GM18502 (cell line): ENCODE measurements around the gene FSCB.
"Not testable (repeated sequence)": the region's sequence is repeated elsewhere in the genome, so short reads cannot be mapped to it uniquely, and the experiment has no call there.

Experiments
- ATAC-seq: cut with Tn5 transposase; IDR thresholded peaks from one replicate; pipeline ENCODE4 v1.9.1; 2021; ENCODE audit warnings: mild to moderate bottlenecking; ENCODE audit not compliant: unreplicated experiment, poor library complexity

FSCB gene, protein sequence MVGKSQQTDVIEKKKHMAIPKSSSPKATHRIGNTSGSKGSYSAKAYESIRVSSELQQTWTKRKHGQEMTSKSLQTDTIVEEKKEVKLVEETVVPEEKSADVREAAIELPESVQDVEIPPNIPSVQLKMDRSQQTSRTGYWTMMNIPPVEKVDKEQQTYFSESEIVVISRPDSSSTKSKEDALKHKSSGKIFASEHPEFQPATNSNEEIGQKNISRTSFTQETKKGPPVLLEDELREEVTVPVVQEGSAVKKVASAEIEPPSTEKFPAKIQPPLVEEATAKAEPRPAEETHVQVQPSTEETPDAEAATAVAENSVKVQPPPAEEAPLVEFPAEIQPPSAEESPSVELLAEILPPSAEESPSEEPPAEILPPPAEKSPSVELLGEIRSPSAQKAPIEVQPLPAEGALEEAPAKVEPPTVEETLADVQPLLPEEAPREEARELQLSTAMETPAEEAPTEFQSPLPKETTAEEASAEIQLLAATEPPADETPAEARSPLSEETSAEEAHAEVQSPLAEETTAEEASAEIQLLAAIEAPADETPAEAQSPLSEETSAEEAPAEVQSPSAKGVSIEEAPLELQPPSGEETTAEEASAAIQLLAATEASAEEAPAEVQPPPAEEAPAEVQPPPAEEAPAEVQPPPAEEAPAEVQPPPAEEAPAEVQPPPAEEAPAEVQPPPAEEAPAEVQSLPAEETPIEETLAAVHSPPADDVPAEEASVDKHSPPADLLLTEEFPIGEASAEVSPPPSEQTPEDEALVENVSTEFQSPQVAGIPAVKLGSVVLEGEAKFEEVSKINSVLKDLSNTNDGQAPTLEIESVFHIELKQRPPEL

DNA sequence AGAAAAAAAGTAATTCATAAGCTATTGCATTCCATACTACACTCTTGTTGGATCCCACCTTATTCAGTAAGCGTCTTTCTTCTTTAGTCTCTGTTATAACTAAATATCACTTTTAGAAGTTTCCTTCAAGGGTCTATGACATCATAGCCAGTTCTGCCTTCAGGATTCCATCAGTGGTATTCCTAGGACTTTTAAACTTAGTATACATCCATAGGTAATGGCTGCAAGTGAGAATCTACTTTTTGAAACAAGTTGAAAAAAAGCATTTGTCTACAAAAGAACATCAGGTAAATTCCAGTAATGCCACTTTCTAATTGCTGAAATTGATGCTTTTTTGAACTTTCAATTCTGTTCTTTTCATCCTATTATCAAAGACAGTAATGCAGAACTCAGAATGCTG, at the start of gene FSCB:
Gene FSCB, minus strand, starts transcription at position 101 of the 400 bp plus-strand sequence. CDS start 296 bp downstream, outside the sequence.
- no peak for ATAC-seq

DNA sequence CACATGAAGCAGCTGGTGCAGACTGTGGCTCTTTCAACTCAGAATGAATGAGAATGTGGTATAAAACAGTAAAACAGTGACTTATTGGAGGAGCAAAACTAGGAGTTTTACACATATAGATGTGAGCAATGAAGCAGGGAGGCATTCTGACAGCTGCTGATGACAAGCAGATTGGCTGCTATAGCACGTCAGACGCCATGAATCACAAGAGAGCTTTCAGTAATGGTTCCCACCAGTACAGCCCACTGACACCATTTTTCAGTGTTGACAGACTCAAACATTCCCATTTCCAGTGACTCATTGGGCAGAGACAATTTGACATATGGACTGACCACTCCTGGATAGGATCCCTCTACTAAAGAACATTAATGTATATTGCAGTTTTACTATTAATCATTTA, 24.6 kb upstream of the FSCB start:
- no peak for ATAC-seq

DNA sequence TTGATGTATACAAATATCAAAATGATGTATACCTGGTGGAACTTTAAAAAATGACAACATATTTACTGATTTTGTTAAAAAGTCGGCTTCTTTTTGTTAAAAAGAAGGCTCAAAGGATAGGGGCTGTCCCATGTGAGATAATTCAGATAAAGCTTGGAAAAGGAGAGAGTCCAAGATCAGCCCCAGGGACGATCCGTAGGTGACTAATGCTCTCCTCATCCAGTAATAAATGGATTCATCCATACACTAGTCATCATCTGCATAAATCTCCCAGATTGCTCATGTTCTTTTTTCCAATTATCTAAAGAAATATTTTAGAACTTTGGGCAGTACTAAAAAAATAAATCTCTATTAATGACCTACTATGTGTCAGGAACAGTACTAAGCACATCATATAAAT, 23.4 kb upstream of the FSCB start:
- no peak for ATAC-seq

DNA sequence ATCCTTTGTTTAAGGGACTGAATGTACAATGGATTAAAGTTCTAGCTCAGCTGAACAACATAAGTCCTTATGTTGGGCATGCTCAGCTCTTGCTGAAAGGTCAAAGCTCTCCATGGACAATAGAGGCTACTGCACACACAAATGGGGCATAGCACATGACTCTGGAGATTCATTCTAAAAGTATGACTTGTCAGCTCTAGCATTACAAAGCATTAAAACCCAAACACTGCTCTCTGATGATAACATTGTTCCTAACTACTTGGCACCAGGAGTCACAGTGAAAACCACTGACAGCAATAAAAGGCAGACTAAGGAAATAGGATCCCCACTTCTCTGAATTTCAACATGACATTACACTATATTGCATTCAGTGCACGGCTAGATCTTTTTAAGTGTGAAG, 21.9 kb upstream of the FSCB start:
- ATAC-seq = no peak

DNA sequence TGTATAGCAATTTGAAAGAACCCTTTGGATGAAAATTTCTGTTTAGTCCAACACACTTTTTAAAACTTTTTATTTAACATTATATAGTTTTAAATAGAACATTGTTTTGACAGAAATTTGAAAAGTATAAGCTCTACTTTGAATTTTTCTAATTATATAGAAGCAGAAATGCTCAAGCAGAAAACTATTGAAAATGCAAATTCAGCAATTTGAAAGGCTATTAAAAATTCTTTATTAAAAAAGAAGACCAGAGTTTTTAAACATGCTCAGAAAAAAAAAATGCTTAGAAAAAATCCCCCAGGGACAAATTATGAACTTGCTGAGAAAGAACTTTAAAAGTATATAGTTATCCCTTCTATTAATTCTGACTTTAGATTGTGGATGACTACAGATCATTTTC, 21.1 kb upstream of the FSCB start:
- ATAC-seq = no peak

DNA sequence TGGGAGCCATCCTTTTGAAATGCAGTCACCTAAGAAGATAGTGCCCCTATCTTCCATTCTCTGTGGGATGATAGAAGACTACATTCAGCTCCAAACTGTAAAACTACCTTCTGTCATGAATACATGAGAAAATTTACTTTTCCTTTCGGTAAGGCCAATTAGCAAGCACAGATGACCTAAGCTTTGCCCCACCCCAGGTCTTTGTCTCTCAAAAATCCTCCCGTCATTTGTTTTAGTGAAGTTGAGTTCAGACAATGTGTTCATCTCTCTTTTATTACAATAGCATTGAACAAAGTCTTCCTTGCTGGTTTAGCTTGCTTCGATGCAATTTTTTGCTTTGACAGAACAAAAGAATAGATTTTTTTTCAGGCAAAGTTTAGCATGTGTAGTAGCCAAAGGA, 18.2 kb upstream of the FSCB start:
- no peak for ATAC-seq

DNA sequence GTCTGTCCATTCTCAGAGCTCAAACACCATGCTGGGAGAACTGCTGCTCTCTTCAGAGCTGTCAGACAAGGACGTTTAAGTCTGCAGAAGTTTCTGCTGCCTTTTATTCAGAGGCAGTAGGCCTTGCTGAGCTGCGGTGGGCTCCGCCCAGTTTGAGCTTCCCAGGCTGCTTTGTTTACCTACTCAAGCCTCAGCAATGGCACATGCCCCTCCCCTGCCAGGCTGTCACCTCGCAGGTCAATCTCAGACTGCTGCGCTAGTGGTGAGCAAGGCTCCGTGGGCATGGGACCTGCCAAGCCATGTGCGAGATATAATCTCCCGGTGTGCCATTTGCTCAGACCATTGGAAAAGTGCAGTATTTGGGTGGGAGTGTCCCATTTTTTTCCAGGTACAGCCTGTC, 8.6 kb upstream of the FSCB start:
- ATAC-seq = not testable (repeated sequence)

DNA sequence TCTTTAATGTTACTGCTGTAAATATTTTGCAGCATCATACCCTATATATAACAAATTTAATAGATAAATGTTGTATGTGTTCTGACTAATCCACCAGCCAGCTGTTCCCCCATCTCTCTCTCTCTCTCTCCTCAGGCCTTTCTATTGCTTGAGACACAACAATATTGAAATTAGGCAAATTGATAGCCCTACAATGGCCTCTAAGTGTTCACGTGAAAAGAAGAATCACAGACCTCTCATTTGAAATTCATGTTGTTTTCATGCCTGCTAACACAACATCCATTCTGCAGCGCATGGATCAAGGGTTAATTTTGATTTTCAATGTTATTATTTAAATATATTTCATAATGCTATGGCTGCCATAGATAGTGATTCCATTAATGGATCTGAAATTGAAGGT, 1.8 kb upstream of the FSCB start:
- ATAC-seq = no peak

DNA sequence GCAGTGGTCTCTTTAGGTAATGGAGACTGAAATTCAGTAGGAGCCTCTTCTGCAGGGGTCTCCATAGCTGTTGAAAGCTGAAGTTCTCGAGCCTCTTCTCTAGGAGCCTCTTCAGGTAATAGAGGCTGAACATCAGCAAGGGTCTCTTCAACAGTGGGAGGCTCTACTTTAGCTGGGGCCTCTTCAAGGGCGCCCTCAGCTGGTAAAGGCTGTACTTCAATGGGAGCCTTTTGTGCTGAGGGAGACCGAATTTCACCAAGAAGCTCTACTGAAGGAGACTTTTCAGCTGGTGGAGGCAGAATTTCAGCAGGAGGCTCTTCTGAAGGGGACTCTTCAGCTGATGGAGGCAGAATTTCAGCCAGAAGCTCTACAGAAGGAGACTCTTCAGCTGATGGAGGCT, 1.5 kb downstream of the FSCB start:
- ATAC-seq = no peak

DNA sequence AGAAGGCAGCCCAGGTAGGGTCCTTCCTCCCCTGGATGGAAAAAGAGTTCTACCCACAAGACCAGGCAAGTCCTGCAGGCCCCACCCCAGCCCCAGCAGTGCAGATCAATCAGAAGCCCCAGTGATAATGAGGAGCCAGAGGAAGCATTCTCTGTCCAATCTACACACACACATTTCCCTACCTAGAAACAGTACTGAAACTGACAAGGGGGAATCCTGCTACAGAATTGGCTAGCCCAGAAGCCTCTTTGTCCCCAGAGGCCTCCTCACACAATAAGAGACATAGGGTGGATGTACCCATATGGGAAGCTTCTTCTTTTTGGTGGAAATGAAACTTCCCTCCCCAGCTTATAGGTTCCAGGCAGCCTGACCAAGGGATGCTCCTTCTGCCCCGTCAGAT, 9.9 kb downstream of the FSCB start:
- ATAC-seq = no peak

DNA sequence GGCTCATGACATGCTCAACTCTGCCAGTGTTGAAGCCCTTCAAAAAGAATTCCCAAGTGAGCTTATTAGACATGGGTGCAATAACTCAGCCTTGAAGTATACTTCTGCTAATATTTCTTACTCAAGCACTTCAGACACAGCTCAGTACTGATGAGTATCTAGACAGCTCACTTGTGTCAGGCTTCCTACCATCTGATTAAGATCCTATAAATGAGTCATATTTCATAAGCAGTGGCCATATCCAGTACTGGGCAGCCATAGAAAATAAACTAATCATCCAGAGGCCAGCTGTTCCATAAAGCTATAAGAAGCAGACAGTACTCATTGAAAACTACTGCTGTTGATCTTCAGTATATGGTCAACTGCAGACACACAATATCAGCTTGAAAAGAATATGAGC, 12.9 kb downstream of the FSCB start:
- ATAC-seq = no peak

DNA sequence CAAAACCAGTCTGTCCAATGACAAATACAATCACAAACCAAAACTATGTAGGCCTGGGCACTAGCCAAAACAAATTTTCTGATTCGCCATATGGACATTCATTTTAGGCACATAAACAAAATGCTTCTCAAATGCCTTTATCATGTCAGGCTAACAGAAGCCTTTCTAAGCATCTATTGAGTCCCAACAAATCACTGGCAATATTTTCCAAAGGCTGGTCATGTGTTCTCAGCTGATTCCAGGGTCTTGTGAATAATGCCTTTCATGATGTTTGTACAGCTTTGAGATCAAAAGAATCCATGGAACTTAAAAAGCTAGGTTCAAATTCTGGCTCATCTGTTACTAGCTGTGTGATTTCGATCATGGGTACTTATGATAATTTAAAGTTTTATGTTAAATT, 16.1 kb downstream of the FSCB start:
- no peak for ATAC-seq

DNA sequence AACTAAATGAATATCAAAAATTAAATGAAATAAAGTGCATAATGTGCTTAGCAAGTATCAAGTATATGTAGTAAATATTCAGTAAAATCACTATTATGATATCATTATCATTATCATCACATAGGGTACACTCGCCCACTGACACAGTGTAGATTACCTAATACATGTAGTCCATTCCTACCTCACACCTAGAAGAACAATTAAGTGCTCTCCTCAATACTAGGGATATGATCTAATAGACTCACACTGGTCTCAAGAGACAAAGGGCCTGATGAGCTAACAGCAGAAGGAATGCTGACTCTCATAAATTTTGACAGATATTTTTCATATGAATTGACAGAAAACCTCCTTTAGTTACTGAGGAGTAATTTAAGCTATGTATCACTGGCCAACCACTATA, 29.1 kb downstream of the FSCB start:
- no peak for ATAC-seq

DNA sequence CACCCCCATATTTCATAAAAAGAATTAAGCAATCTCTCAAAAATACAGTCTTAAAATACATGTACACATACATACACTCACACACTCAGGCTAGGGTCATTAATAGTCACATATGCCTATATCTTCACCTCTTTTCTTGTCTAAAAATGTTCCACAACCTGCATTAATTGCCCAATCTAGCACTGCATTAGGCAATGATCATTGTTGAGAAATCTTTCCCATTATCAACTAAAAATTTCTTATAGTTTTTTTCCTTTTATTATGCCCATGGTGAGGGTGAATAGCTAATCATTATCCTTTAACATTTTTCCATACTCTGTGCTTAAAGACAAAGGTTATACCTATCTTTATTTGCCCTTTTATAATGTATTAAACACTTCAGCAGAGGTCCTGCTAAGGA, 38.3 kb downstream of the FSCB start:
- ATAC-seq = no peak

DNA sequence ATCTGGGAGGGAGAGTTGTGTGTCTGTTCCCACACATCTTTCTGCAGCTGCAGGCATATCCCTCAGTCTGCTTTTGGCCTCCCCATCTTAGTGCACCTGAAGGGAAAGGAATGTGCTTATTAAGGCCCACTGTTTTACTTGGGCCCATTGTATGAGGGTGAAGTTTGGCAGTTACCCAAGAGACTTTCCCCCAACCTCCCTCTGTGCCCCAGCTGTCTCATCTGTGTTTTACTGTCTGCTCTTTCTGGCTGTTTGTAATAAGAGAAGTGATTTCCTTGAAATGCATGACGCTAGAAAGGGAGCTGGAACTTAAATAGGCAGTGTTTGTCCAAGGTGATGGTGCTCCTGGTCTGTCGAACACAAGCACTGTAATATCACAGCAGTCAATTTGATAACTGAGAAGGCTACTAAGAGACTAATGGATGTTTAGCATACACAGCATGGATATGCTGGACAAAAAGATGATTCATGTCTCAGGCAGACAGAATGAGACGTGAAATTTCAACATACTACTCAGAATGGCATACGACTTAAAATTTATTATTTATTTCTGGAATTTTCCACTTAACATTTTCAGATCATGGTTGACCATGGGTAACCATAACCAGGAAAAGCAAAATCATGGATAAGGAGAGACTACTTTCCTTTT, 43.6 kb downstream of the FSCB start:
- ATAC-seq = no peak

DNA sequence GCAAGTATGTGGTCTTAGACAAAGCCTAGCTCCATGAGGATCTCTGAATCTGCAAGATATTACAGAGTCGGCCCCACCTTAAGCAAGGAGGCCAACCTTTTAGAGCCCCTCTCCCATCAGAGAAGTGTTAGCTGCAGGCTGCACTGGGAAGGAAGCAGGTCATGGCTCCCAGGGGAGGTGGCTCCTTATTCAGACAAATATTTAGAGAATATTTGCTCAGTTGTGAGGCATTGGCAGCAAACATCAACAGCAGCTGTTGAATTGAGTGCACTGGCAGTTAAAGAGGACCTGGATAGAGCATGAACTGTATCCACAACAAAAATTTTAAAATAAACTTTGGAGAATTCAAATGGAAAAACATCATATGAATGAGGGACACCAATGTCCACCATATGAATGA, 44.7 kb downstream of the FSCB start:
- ATAC-seq = no peak

DNA sequence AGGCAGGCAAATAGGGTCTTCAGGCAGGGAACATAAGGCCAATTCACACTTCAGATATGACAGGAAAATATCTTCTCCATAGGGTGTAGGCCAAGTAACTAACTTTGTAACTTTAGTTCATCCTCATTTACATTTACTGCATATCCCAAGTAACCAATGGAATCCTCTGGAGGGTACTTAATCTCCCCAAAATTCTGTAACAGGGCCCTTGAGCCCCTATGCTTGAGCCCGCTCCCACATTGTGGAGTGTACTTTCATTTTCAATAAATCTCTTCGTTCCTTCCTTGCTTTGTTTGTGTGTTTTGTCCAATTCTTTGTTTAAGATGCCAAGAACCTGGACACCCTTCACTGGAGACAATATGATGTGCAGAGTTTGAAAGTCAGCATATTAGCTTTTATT, 45.3 kb downstream of the FSCB start:
- ATAC-seq = no peak
